HG02588 (cell line): Measurements from ENCODE around the gene LCP1.
A peak's percentile ranks its signal among the peaks of the same experiment; 100 is the strongest.

Experiments used
- ATAC-seq: cut with Tn5 transposase; IDR thresholded peaks from one replicate; pipeline ENCODE4 v1.9.1; 2021; ENCODE audit warnings: mild to moderate bottlenecking, moderate library complexity; ENCODE audit not compliant: unreplicated experiment

LCP1 gene

DNA sequence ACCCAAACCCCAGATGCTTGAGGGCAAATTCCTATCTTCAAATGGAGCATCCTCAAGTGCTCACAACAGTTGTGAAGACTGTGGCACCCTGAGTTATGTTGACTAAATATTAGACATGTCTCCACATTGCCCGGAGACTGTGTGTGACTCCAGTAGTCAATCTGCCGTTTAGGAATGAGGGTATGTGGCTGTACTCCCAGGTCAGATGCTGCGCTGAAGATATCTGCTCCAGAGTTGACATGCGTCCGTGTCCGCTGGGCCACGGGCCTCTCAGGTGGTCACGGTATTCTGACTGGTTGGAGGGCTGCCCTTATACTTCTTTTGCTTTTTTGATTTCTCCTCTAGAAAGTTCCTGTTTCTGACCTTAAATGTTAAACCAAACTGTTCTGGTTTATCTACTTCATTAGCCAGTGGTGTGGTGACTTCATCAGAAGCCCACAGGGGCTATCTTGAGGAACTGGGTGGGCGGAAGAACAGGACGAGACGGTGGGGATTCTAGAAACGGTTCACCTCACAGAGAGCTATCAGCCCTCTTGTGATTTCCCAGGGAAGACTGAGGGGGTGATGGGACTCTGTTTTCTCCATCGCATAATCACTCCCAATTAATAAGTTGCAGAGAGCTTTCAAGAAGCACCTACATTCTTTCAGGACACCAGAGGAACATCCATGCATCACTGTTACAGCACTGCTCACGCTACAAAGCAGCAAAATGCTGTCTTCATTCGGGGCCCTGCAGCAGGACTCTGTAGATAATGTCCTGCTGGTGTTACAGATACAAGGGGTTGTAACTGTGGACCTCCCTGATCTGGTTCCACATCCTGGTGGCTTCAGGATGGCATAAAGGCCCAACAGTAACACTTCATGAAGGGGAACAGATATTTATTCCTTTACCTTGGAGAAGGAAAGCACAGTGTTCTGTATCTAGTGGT is 1.3 kb upstream of the LCP1 start:
- ATAC-seq, result no peak

DNA sequence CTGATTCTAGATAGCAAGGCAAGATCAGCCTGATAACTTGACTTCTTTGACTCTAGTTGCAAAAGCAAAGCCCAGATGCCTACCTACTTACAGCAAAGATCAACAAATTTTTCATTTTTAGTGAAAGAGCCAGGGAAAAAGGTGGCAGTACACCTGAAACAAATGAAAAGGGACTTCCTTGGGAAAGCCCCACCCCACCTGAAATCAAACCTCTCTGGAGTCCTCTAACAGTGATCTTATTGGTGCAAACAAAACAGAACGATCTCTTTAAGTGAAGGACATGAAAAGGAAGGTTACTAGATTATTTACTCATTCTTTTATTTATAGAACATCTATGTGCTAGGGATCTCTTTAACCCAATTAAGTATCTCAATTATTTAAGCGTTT is 507 bp upstream of the LCP1 start:
- no peak for ATAC-seq

DNA sequence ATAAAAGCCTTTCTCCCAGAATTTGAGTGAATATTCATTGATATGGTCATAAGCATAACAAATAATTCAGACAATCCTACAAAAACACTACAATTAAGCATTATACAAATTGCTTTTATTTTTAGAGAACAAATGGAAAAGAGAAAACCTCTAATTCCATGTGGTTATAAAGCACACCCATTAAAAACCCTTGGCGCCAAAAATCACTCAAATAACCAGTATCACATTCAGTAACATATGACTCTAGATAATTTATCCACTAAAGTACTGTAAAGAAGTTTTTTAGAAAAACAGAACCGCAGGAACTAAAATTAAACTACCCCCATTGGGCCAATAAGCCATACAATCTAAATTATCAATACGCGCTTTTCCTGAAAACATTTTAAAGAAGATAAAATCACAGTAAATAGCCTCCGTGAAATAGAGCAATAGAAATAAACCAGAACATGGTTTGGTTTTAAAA is 569 bp downstream of the LCP1 start:
- ATAC-seq, result no peak

DNA sequence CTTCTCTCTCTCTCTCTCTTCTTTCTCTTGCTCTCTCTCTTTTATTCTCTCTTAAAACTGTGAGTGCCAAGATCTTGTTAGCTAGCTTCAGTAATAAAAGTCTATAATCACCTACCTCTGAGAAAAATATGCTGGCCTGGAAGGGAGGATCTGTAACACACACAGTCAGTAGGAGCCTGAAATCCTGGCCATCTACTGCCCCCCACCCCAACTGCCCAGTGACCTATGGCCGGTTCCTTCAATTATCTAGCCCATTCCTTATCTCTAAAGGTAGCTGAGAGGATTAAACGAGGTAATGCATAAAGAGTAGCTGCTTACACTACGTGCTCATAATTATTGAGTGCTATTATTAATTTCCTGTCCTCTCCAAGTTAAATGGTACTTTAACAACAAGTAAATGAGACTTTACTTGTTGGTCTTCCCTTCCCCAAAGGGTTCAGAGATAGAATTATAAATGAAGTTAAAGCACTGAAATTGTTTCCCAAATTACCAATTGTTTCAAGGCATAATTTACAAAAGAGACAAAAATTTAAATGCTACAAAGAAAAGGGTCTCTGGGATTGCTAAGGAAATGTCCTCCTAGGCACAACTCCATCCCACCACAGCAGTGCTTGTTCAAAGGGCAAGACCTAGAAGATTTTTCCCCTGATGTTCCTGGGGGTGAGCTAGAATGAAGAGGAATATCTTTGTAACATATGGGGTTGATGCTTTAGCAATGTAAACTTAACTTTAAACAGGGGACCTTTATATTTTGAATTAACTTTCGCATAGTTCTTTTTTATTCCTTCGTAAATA is 1.8 kb downstream of the LCP1 start:
- ATAC-seq, result no peak

DNA sequence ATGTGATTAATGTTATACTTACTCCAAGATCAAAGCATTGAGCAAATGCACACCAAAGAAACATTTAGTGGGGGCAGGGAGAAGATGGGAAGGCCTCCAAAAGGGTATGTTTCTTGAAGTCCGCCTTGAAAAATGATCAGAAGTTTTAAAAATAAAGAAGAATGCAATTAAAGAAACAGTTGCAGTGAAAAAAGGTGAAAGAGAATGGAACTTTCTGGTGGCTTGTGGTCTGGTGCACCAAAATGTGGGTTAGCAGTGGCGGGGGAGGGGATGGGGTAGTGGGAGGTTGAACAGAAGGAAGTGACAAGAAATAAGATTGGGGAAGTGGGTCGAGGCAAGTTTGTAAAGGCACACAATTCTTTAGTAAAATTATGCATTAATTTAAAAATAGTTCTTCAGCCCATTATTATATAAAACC is 2.5 kb downstream of the LCP1 start:
- no peak for ATAC-seq

DNA sequence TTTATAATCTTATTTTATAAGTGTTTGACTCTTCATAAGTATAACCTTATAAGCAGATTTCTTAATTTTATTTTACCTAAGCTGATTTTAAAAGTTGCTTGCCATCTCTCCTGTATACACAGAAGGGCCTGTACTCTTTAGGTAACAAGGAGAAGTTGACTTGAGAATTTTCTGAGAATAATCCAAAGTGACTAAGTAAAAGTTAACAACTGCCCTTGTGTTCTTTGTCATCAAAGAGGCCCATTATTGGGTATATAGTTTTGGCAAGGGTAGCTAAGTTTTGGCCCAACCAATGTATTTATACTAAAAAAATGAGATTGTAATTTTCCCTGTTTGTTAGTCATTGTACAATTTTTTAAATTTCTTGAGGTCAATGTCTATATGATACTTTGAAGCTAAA is 3.2 kb downstream of the LCP1 start:
- no peak for ATAC-seq

DNA sequence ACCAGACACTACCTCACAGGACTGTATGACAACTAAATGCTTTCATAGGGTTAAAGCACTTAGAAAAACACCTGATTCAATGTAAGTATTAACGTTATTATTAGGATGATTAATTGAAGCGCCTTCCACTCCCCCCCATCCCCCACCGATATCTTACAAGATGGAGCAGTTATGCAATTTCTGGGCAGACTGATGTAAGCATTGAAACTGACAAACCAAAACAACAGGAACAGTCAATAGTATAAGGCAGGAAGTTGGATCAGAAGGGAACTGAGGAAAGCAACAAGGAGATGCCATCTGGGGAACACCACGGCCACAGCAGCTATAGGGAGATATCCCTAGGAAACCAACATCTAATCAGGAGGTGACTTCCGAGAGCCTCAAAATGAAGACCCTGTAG is 3.8 kb downstream of the LCP1 start:
- ATAC-seq, result no peak

DNA sequence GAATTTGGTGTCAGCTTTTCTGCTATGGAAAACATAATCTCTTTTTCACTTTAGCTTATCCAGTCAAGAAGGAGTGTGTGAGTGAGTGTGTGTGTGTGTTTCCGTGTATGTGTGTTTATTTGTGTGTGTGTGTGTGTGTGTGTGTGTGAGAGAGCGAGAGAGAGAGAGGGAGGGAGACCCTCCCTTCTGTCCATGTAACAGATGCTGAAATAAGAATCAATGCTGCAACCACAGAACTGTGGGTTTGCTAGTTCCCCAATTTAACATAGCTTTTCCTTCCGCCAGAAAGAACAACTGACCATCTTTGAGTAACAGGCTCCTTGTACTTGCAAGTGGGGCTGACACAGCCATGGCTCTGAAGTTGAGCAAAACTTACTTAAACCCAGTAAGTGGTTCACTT is 5.2 kb downstream of the LCP1 start:
- peak; percentile 35 for ATAC-seq

DNA sequence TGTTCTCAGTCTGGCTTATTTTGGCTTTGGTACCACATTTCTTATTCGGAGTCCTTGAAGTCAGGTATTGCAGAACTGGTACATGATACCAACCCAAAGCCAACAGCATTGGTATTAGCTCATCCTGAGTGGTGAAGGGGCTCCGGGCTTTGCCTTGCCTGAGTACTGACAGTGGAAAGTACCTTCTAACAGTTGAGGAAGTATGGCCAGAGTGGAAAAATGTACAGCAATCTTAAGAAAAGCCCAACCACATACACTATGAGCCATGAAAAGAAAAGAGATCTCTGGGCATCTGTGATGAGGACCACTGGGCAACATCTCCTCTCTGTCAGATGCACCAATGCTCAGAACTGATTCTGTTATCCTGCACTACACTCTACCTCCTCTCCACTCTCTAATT is 8.3 kb downstream of the LCP1 start:
- ATAC-seq, result peak; percentile 41

DNA sequence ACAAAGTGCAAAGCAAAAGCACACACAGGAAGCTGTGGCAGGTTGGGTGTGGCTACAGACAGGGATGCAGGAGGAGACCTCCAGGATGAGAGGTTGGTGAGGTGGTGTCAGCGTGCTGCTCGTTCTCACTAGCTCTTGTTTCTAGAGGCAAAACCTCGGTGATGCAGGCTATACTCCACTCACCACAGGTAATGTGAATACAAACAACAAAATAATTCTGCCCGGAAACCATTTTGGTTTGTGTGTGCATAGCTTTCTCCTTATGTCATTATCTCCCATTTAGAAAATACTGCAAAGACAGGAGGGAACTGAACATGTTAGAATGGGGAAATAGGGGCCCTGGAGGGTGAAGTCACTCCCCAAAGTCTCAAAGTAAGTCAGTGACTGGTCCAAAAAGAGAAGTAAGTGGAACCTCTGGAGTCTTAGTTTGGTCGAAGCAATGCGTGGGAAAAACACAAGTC is 9.4 kb downstream of the LCP1 start:
- no peak for ATAC-seq

DNA sequence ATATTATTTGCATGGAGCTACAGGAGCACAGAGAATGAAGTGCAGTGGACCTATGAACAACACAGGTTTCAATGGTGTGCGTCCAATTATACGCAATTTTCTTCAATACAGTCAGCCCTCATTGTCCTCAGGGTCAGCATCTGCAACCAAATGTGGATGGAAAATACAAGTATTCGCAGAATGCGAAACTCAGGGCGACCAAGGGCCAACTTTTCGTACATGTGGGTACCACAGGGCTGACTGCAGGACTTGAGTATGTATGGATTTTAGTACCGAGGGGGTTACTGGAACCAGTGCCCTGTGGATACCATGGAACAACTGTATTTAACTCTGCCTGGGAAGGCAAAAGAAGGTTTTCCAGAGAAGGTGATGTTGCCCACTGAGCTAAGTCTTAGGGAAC is 10.2 kb downstream of the LCP1 start:
- no peak for ATAC-seq

DNA sequence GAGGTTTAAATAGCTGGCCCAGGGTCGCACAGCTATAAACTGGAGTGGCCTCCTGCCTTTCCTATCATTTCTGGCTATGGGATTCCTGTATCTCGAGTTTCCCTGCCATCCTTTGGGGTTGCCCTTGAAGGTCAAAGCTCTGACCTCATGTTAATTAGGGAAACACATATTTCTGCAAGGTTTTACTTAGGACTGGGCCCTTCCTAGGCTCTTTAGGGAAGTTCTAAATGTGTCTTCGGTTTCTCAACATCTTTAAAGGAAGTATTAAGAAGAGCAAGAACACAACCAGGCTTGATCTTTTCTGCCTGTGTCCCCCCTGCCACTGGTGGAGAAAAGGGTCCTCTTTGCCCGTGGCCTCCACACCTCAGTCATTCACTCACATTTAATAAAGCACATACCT is 10.8 kb downstream of the LCP1 start:
- no peak for ATAC-seq

DNA sequence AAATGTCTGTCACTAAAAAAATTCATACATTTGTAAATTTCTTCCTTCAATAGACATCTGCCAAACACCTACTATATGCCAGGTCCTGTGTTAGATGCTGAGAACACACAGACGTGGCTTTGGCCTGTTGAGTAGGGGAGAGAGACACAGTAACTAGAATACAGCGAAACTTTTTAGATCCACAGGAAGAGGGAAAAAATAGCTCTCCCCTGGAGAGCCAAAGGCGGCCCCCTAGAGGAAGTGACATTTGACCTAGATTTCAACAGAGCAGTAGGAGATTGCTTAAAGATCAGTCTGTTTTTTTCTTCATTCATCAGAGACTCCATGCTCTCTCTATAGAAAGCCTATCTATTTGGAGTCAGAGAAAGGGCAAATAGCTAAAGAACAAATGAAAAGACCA is 11.3 kb downstream of the LCP1 start:
- ATAC-seq, result no peak

DNA sequence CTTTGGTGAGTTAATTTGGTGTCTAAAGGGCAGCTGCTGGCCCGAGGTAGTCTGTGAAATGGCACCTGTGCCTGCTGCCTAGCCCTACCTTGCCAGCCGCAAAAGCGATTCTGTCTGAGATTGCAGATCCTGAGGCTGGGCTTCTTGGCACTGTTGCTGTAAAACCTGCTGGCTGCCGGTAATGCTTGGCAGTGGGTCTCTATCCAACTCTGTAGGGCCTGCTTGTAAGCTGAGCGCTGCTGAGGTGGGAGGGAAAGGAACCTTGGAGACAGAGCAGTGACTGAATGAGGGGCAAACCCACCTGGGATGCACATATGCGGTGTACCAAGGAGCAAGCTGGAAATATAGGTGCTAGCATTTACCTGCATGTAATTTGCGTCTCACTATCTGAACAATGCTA is 11.7 kb downstream of the LCP1 start:
- no peak for ATAC-seq

DNA sequence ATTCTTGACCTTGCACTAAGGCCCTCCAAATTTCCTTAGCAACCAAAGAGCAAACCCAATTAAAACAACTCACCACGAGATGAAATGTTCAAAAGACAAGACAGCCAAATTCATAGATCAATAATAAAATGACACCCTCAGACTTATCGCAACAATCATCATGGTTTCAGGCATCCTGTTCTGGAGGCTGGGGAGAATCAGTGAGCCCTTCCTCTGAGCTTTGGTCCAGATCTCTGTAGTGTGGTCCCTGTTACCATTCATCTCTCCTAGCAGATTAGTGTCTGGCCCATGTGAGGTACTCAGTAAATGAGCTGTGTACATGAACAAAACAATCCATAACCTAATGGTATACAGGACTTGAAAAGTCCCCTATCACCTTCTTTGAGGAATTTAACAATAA is 12.2 kb downstream of the LCP1 start:
- ATAC-seq, result no peak

DNA sequence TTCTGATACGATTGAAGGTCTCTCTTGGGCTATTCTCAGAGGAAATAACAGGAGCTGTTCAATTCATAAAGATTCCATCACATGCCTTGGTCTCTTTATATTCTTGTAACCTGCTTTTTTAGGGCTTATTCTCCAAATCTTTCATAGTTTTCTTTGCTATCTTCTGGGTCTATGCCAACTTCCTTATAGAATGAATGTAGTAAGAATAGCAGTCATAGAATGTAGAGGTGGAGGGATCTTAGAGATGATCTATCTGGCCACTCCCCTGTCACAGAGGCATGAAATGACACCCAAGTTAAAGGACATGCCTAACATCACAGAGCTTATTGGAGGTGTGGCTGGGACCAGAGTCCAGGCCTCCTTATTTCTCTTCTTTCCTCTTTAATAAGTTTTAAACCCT is 13.2 kb downstream of the LCP1 start:
- no peak for ATAC-seq

DNA sequence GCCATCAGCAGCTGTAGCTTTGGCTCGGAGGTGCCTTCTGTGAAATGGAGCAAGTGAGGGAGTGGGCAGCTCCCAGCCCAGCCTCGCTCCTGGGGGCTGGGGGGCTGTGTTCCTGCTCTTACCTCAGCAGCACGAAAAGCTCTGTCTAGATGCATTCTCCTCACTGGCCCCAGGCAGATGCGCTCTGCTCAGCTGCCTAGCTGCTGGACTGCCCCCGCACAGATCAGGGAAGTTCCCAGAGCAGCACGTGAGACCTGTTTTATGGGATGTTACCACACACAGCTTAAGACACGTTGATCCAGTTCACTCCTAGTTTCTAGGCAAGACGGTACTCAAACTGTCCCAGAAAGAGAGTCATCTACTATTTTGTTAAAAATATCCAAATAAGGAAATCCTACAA is 13.6 kb downstream of the LCP1 start:
- peak; percentile 35 for ATAC-seq

DNA sequence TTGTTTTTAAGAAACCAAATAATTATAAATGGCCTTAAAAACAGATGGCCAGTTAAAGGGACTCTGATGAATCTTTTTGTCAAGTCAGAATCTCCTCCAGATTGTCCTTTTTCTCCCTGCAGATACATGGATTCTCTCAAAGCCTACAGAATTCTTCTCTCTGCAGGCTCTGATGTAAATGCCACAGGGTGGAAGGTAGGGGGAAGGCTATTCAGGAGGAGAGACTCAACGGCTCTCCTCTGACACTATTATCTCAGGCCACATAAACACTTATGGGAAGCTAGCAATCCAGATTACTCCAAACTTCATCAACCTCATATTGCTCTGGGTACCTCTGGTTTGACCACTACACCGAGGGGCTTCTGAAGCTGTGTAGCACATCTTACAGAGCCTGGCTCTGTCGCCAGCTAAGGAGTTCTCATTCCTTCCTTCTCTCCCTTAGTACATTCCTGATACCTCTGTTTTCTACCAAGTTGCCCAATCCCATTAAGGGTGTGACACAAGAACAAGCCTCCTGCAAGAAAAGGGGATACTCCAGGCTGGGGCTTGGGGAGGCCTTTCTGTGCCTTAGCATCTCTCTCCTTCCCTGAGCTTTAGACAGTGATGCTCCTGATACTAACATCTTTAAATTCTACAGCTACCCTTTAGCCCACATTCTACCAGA is 14.9 kb downstream of the LCP1 start:
- ATAC-seq, result no peak

DNA sequence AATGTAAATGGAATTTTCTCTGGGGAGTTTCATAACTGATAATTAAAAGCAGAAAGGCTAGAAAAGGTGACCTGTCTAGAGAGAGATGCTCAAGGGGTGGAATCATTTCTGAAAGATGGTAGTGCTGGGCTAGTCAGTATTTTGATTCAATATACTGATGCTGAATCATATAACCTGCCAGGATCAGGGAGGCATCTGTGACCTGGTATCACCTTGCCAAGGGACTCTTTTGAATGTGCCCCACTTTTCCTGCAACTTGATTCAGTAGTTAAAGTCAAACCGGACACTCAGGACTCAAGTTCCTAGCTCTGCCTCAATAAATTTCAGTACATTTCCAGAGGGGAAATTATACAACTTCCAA is 15.8 kb downstream of the LCP1 start:
- ATAC-seq, result no peak

DNA sequence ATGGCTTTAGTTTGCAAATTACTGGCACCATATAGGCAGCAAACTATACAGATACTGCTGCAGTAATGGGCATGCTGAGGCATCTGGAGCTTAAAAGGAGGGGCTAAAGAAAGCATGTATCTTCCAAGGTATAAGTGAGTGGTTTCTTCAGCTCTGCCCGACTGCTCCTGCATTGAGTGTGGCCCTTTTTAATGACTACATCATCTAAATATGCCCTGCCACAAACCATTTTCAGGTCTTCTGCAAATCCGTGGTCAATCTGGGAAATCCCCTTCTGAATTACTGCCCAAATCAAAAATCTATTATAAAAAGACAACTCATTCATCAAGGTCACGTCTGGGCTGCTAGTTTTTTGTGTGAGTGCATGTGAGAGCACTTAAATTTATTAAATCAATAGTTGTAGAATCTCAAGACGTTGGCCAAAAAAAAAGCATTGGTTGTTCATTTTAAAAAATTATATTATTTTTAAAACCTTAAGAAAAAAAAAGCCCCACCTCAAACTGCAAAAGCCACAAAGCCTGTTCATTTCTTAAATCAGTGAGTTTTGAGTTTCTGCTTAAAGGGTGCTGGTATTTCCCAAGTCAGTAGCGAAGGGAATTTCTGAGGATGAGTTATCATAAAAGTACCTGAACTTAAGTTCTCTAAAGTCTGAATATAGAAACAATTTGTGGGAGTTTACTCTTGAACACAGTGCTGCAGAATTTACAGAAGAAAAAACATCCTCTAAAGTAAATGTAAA is 16.3 kb downstream of the LCP1 start:
- ATAC-seq, result peak; percentile 51

DNA sequence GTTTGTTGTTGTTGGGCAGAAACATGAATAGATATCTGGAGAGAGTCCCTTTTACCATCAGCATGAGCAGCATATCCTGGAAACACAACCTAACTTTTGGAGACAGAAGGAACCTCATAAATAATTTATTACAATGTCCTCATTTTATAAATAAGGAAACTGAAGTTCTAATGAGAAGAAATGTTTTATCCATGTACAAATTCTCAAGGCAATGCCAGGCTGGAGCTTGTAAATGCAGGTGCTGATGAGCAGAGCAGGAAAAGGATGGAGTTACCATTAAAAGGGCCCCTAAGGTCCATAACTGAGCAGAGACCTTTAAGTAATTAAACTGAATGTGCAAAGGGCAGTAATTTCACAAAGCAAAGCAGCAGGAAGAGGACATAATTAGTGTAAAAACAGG is 17.3 kb downstream of the LCP1 start:
- no peak for ATAC-seq
